Measurements from ENCODE around the gene BCL2. TPM values are rescaled to one million over a fixed set of nuclear protein-coding genes. Genes with fewer than 3 reads are reported as not detected.

BCL2 gene
- total RNA-seq, 1 experiment from 2014 or later, result 6.3 TPM

DNA sequence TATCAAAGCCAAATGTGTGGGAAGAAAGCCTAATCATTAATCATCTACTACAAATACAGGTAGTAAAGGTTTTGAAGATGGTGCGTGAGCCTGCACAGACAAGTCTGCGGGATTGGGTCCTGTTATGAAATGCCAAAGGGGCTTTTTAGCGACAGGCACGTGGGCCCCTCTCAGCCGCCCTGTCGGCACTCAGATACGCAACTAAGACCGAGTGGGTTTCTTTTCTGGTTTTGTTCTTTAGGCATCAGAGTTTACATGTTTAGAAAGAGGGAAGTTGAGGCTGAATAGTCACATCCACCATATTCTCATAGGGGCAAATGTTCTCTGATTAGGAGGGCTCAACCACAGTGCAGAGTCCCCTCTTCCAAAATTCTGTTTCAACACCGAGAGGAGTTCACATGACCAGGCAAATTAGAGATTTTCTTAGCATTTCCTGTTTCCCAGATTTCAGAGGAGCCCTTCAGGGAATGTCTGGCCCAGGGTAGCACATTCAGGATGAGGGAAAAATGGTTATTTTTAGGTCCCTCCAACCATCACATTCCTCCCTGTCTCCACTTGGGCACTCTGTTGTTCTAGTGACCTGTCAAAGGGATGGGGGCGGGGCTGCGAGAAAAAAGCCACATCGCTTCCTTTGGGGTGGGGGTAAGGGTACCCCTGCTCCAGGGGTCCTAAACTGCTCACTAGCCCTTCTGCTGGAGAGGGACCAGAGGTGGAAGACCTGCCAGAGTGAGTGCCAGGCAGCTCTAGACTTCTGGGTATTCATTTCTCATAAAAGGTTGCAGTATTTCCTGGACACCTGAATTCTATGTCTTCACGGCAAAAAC is 159.2 kb downstream of the BCL2 start:
- DNase-seq (ENCODE audit: low read depth), result no peak

DNA sequence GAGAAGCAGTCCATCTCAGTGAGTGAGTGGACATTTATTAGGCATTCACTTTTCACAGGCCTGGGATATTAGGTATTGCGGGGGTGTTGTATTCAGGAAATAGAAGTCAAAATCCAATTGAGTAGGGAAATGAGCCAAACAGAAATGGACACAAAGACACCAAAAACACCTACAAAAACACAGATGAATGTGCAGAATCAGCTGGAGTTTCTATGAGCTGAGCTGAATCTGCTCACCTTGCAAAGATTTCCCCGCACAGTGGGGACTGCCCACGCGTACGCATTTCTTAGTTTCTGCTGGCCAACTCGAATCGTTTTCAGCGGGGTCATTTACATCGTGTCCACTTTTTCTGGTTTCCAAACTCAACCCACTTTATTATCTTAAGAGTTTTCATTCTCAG is 160.0 kb downstream of the BCL2 start:
- DNase-seq (ENCODE audit: low read depth), result no peak

DNA sequence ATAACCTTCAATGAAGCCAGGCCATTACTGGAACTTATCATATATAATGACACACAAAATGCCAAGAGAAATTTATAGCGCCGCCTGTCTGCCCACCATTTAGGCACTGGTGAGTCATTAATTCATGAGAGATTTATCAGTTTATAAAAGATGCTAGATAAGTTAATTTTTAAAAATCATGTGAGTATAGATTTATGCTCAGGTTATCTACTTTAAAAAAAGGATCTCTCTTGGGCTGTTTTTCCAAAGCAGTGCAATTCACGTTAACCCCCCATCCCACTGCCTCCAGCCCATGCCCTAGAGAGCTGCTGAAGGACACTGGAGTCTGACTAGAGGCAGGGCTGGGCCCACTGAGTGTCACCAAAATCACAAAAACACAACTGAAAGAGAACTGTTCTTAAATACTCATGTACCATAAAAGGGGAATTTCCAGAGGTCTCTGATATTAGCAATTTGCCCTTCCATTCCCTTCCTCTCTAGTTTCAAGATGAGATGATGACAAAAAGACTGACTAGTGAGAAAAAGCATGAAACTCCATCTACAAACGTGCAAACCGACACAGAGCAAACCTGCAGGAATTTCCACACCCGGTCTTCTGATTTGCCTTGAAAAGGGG is 160.8 kb downstream of the BCL2 start:
- DNase-seq (ENCODE audit: low read depth), result no peak

DNA sequence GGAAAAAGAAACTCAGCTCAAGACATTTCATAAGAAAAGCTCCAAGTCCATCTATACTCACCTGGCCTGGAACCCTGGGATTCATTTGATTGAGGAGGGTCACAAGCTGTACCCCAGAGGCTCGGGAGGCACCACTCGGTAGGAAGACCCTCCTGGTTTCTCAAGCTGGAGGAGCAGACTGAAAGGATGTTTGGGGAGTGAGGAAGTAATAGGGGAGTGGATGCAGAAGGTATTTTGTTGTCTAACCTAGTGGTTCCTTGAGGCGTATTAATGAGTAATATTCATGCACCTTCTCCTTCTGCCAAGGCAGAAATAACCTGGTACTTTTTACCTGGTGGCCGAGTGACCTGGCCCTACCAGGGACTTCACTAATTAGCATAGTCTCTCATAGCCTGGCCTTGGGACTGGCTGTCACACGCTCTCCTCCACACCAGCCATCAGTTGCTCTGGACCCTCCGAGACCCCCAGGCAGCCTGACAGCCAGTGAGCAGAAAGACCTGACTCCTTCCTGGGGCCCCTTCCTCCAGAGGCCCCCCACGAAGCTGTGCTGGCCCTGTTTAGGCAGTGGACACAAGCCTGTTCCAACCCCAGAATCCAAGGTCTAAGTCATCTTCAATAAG is 161.4 kb downstream of the BCL2 start:
- no peak for DNase-seq (ENCODE audit: low read depth)

DNA sequence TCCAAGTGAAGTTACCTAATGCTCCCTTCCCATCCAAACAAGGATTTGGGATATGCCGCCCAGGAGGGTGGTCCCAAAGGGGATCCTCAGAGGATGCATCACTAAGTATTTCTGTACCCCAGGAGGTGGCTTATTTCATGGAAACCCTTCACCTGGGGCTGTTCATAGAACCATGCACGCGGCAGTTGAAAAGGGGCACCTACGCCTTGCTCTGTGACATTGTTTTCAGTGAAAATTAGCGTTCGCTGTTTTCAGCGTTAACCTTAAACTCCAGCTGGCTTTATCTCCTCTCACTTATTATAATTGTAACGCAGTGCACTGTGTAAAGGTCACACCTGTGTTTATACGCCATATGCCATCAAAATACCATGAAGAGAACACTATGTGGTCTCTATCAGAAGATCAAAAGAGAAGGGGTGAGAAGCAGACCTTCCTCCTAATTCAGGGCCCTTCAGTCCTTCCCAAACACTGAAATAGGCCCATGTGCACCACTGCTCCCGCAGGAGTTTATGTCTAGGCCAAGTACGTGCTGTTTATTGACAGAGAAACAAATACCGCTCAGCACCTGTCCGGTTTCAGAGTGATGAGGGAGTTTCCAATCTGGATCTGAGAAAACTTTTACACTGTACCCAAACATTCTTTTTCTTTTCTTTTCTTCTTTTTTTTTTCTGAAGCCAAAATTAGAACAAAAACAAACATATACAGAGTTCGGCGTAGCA is 162.1 kb downstream of the BCL2 start:
- no peak for DNase-seq (ENCODE audit: low read depth)

DNA sequence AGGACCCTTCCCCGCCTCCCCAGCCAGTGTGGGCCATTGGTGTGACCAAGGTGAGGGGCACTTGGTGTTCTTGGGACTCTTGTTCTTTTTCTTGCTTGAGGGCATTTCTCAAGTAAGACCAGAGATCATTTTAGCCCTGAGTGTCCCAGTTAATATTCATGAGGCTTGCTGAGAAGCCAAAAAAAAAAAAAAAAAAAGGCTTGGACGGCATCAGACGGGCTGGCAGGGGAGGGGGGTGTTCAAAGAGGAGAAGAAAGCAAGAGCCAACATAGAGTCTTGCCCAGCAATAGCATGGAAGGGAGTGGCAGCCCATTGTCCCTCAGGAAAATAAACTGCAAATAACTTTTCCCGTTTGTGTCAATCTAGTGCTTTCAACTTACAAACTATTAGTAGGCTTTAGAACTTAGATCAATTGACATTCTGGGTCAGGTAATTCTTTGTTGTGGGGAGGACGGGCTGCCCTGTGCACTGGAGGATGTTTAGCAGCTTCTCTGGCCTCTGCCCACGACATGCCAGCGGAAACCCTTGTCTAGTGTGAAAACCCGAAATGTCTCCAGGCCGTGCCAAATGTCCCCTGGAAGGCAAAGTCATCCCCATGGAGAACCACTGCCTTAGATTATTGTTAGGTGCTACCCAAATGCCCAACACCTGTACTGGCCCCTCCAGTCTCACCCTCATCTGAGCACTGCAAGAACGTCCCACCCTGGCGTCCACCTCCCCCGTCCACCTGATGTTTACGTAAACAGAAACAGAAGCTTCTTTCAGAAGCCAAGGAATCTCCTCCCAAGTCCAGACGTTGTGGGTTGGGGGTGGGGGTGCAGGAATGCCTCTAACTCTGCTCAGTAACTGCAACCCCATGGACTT is 163.4 kb downstream of the BCL2 start:
- DNase-seq (ENCODE audit: low read depth), result no peak

DNA sequence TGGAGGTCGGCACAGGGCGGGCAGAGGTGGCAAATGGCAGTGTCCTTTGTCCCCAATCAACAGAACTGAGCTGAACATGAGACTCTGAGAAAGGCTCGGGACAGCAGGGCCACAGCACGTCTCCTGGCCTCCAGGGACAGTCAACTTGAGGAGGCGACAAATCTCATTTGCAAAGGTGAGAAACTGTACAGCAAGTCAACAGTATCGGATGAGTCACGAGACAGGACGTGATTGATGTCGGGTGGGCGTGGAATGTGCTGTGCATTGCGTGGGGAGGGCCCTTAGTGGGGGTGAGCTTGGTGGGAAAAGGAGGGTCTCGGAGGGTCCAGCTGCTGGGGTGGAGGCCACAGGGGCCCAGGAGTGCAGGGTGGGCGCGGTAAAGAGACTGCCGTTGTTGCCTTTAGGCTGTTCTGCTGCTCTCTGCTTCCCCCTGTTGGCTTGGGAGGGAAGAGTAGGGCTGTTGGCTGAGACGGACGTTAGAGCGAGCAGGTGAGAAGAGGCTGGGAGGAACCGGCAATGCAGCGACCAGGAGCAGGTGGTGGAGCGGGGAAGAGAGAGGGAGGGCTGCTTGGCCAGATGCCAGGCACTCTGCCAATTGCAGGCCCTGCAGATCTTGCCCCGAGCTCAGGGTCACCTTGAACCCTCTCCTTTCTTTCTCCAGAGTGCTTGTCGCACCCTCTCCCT is 164.3 kb downstream of the BCL2 start:
- peak; percentile 31 for DNase-seq (ENCODE audit: low read depth)

DNA sequence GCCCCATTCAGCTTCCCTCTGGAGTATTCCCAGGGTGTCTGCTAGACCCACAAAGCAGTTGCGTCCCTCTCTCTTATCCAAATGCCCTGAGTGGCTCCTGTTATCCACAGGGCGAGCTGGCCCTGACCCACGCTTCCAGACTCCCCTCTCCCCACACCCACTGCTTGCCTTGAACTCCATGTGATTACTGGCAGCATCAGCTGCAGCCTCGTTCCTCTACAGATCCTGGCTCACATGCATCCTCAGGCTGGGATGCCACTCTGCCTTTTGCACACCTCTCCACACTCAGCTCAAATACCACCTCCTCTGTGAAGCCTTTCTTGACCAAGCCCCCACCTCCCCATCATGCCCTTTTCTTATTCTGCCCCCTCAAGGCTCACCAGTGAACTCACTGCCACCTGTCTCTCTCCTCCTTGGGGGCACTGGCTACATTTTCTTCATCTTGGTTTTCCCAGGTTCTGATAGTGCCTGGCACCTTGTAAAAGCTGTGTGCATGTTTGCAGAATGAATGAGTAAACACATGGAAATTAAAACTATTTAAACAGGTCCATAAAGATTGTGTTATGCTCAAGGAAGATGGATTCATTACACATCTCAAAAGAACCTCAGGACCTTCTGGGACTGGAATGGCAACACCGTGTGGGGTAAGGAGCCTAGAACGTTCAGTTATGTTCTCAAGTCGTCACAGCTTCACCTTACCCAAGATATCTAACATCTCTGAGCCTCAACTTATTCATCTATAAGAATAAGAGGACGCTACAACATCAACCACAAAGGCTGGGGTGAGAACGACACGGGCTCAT is 165.0 kb downstream of the BCL2 start:
- DNase-seq (ENCODE audit: low read depth), result no peak

DNA sequence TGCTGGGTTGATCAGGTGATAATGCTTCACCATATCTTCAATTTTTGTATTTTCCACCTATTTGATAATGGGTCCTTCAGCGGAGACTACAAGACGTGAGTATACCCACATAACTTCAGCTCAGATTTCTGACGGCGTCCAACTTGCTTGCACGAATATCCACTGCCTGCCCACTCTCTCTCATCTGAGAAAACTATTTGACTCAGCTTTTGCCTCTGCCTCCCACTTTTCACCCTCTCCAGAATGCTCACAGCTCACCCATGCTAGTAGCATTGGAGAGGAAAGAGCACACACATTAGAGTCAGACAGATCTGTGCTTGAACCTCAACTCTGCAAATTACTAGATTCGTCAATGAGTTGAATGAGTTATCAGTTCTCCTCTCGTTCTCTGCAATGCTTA is 166.8 kb downstream of the BCL2 start:
- no peak for DNase-seq (ENCODE audit: low read depth)

DNA sequence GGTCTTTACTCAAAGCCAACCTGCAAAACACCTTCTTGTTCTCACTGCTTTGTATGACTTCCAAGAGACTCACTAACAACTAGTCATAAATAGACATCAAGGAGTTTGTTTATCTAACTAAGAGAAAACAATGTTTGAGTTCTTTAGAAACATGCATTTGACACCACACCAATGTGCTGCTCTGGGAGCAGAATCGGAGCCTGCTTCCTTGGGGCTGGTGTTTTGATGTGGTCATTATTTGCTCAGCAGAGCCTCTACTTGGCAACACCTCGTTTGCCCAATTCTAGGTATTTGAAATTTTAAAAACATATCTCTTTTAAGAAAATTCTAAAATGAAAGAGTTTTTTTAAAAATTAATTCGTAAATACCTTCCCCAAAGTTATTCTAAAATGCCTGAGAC is 167.5 kb downstream of the BCL2 start:
- no peak for DNase-seq (ENCODE audit: low read depth)

DNA sequence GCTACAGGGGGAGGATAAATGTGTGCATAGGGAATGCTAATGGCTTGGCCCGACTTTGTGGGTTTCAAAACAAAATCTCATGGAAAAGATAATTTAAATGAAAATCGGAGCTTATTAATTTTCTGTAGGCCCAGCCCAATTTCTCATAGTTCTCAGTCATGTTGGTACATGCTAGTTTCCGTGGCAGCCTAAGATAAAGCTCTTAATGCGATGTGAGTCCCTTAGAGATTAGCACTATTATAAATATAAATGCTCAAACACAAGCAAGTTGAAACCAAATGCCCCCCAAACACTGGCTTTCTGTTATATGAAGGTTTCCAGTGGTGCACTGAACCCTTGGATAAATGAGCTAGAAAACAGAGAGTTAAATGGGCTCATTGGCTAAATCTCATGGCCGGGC is 168.0 kb downstream of the BCL2 start:
- no peak for DNase-seq (ENCODE audit: low read depth)

DNA sequence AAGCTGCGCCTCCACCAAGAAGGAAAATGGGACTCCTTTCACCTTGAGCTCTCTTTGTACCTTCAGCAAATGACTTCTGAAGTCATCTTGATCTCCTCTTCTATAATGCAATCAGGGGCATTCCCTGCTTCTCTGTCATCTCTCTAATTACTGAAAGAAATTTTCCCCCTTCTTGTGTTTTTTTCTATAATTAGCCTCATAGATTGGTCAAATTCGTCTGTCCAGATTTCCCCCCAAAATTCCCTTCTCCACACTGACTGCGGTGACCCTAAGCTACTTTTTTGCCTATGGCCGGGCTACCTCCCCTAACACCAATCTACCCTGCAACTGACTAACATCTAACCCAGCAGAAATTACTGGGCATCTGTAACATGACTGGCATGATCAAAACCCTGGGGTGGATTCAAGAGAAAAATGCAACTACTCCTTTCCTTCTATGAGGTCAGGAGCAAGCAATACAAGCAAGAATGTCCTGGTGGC is 168.6 kb downstream of the BCL2 start:
- DNase-seq (ENCODE audit: low read depth), result no peak

DNA sequence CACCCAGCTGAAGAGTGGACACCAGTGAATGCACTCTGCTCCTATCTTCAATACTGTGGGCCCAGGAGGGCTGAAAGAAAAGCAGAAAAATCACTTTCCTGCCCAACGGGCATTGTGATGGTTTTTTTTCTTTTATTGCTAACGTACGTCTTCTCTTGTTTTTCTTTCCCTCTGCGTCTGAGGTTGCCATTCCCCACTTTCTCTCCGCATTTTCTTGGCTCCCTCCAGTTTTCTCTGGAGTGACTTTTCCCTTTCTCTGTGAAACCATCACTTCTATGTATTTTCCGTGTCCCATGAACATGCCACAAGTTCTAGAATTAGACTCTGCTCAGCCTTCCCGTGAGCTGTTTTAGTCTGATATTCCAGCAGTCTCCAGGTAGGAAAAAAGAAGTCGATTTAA is 169.2 kb downstream of the BCL2 start:
- no peak for DNase-seq (ENCODE audit: low read depth)

DNA sequence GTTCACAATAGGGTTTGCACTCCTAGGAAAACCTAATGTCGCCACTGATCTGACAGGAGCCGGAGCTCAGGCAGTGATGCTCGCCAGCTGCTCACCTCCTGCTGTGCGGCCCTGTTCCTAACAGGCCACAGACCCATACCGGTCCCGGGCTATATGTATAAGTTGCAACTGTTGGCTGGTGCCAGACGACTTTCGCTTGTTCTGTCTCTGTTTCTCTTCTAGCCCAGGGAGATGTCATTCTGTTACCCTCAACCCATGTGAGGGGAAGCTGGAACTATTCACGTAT is 170.3 kb downstream of the BCL2 start:
- DNase-seq (ENCODE audit: low read depth), result no peak

DNA sequence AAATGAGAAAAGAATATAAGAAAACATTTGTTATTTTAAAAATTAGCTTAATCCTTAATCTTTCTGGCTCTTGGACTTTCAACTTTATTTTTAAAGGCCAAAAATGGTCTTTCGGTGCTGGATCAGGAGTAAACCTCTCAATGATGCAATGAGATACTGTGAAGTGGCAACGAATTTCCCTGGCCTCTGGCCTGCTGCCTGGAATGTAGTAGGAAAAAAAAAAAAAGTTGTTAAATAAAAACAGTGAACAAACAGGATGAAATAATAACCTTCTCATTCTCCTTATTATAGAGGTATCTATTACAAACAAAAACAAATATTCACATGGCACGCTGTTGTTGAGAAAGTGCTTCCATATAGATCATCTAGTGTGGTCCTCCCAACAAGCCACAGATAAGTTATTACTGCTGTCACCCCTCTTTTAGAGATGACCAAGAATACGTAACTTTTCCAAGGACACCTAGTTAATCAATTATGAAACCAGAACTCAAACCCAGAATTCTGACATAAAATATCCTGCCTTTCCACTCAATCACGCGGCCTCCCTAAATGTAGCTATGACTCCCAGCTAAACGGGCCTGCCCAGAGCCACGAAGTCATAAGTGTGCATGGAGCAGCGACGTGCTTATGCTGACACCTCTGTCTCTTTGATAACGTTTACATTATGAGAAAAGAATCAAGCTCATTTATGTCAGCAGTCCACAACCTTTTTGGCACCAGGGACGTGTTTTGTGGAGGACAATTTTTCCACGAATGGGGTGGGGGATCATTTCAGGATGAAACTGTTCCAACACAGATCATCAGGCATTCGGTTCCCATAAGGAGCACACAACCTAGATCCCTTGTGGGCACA is 170.9 kb downstream of the BCL2 start:
- no peak for DNase-seq (ENCODE audit: low read depth)

DNA sequence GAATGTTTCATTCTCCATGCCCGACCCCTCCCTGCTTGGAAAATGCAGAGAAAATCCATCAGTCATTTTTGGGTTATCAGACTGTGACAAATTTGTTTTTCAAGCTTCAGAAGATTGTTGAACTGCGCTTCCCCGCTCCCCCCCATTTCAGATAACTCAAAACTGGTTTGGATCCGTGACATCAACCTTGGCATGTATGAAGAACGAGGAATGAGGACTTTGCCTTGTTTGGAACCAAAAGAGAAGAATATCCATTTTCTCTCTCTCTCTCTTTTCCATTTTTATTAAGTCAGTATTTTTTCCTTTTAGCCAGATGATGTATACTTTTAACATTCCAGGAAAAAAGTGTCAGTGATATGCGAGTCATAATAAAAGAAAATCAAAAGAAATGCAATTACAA is 171.6 kb downstream of the BCL2 start:
- DNase-seq (ENCODE audit: low read depth), result no peak

DNA sequence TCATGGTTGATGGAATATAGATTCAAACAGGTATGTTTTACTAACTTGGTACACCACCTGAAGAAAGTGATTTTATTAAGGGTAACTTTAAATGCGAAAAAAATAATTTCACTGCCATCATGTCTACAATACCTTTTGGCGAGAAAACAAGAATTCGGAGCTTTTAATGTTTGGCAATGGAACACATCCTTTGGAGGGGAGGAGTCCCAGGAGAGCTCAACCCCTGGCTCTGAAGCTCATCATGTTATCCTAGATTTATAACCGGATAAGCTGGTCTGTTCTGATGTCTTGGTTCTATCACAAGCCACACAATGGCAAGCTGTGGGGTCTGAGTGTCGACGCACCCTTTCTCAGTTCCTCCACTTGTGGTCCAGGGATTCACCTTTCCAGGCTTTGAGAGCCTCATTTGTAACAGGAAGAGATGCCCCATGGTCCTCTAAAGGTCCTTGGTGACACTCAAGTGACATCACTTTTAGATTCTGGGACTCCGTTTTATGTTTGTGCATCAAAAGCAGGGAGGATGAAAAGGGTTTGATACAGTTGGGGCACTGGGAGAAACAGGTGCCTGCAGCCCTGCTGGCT is 172.7 kb downstream of the BCL2 start:
- DNase-seq (ENCODE audit: low read depth), result no peak

DNA sequence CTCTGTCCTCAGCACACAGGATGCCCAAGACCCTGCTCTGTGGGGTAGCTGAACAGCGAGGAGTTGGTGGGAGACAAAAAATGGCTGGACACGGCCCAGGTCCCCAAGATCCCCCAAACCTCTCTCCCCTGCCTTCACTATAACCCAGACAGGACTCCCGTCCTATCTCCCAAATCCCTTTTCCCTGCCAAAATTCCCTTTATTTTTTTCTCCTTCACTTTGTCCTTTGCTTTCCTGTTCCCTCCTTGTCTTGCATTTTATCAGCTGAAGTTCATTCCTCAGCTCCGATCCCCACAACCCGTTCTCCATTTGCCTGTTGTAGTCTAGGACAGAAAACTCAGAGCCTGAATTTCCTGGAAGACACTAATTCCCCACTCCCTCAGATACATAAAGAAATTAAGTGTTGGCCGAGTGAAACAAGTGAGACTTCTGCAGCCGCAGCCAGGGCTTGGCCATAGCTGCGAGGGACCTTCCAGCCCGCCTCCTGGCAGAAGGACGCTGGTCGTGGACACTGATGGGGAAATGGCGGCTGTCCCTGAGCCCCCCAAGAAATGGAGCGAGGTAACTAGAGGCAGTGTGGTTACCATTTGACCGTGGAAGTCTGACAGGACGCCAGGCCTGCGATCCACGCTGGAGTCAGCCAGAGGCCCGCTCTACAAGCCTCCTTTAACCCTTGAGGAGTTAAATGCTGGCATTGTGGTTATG is 173.6 kb downstream of the BCL2 start:
- DNase-seq (ENCODE audit: low read depth), result no peak

Data from HT1080 (cell line).